NB4 (cell line): Measurements from ENCODE around the gene ENTPD2.

Source experiments
- DNase-seq: peaks from one replicate; pipeline ENCODE4 v3.0.0; 2010; ENCODE audit warnings: low read depth
- H3K4me3 ChIP-seq: one replicate; pipeline ENCODE4 v1.5.1; 2011; ENCODE audit warnings: mild to moderate bottlenecking, low read depth, low read length, moderate library complexity
- MYC ChIP-seq: IDR thresholded peaks from 2 replicates; pipeline ENCODE4 v1.6.1; 2011; ENCODE audit warnings: low read depth, low read length
- POLR2A ChIP-seq: IDR thresholded peaks from 2 replicates; pipeline ENCODE4 v1.6.1; 2011; ENCODE audit warnings: mild to moderate bottlenecking; ENCODE audit not compliant: insufficient read length; ENCODE audit errors: extremely low read depth
- TF ChIP-seq, protein P1 (sequence below): IDR thresholded peaks from one replicate; pipeline ENCODE4 v1.5.1; 2012; ENCODE audit warnings: low read depth, low read length
- TF ChIP-seq, protein P2 (sequence below): IDR thresholded peaks from 2 replicates; pipeline ENCODE4 v1.6.1; 2011; ENCODE audit warnings: low read depth, low read length

Gene ENTPD2

DNA sequence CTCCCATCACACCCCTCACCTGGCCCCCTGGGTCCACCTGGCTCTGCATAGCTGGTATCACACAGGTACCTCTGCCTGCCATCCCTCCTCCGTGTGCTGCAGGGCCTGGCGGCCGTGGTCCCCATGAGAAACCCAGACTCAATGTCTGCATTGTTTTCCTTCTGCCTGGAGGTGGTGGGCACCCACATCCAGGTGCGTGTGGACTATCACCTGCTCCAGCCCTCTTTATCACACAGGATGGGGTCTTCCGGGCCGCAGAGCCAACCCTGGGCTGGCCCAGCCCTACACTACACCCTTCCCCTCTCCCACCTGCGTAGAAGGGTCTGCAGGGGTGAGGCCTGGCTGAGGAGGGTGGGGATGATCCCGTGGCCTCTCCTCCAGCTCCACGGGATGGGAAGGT, 14.9 kb downstream of the ENTPD2 start:
- no peak for DNase-seq
- H3K4me3 ChIP-seq = no peak overlapping the region
- TF ChIP-seq MYC (no peak), POLR2A (no peak)
- TF ChIP-seq, protein P1, sequence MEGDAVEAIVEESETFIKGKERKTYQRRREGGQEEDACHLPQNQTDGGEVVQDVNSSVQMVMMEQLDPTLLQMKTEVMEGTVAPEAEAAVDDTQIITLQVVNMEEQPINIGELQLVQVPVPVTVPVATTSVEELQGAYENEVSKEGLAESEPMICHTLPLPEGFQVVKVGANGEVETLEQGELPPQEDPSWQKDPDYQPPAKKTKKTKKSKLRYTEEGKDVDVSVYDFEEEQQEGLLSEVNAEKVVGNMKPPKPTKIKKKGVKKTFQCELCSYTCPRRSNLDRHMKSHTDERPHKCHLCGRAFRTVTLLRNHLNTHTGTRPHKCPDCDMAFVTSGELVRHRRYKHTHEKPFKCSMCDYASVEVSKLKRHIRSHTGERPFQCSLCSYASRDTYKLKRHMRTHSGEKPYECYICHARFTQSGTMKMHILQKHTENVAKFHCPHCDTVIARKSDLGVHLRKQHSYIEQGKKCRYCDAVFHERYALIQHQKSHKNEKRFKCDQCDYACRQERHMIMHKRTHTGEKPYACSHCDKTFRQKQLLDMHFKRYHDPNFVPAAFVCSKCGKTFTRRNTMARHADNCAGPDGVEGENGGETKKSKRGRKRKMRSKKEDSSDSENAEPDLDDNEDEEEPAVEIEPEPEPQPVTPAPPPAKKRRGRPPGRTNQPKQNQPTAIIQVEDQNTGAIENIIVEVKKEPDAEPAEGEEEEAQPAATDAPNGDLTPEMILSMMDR = no peak
- TF ChIP-seq, protein P2, sequence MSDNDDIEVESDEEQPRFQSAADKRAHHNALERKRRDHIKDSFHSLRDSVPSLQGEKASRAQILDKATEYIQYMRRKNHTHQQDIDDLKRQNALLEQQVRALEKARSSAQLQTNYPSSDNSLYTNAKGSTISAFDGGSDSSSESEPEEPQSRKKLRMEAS = no peak

DNA sequence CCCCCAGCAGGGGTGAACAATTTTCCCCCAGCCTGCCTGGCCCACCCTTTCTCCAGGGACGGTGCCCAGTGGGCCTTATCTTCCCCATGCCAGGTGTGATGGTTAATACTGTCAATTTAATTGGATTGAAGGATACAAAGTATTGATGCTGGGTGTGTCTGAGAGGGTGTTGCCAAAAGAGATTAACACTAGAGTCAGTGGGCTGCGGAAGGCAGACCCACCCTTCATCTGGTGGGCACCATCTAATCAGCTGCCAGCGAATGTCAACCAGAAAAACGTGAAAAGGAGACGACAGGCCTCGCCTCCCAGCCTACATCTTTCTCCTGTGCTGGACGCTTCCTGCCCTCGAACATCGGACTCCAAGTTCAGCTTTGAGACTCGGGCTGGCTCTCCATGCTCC, 16.4 kb downstream of the ENTPD2 start:
- DNase-seq = no peak
- TF ChIP-seq MYC = no peak
- TF ChIP-seq, protein P1 = no peak
- no peak for TF ChIP-seq POLR2A
- TF ChIP-seq, protein P2 = no peak
- no peak overlapping the region for H3K4me3 ChIP-seq

DNA sequence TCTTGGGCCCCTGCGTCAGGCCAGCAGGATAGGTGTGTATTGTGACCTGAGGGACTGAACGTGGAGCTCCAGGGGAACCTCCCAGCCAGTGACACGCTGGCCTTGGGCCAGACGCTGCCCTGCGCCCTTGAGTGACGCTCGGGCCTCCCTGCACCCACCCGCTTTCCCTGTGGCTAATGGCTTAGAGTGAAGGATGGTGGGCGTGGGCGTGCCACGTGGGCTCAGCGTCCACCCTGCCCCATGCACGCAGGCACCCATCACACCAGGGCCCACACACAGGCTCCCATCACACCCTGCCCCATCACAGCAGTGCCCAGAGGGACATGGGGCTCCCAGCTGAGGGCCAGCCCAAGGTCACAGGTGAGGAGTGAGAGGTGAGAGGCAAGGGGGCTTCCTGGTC, 16.8 kb downstream of the ENTPD2 start:
- TF ChIP-seq POLR2A = no peak
- TF ChIP-seq MYC = no peak
- TF ChIP-seq, protein P1 = no peak
- TF ChIP-seq, protein P2 = no peak
- DNase-seq = no peak
- H3K4me3 ChIP-seq = no peak overlapping the region

DNA sequence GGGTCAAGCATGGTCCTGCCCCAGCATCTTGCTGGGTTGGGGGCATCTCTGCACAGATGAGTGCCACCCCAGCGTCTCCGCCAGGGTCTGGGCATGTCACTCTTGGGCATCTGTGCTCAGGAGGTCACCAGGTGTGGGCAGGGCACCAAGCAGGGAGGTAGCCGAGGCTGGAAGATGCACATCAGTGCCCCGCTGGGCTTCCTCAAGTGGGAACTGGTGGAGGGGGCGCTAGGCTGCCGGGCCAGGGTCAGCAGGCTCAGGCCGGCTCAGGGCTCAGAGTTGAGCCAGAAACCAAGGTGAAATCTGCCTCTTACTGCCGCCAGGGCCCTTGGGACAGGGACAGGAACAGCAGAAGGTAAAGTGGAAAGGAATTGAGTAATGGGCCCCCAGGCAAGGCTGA, 17.9 kb downstream of the ENTPD2 start:
- H3K4me3 ChIP-seq = no peak overlapping the region
- no peak for DNase-seq
- TF ChIP-seq, protein P2 = no peak
- TF ChIP-seq POLR2A (no peak), MYC (no peak)
- TF ChIP-seq, protein P1 = no peak

DNA sequence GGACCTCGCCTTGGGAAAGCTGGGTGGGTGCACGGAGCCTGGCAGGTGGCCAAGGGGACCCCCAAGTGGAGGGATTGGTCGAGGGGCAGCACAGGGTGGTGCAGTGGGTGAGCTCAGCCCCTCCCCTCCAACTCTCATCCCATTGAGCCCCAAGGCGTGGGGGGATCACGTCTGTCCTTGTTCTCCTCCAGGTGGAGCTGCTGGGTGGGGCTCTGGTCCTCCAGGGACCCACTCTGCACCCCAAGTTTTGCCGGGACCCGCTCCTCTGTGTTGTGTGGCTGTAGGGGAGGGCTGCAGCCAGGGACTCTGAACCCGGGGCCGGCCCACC, 18.4 kb downstream of the ENTPD2 start:
- no peak; the same call in 1 of the 2 replicates for TF ChIP-seq MYC
- no peak overlapping the region for H3K4me3 ChIP-seq
- no peak for DNase-seq

DNA sequence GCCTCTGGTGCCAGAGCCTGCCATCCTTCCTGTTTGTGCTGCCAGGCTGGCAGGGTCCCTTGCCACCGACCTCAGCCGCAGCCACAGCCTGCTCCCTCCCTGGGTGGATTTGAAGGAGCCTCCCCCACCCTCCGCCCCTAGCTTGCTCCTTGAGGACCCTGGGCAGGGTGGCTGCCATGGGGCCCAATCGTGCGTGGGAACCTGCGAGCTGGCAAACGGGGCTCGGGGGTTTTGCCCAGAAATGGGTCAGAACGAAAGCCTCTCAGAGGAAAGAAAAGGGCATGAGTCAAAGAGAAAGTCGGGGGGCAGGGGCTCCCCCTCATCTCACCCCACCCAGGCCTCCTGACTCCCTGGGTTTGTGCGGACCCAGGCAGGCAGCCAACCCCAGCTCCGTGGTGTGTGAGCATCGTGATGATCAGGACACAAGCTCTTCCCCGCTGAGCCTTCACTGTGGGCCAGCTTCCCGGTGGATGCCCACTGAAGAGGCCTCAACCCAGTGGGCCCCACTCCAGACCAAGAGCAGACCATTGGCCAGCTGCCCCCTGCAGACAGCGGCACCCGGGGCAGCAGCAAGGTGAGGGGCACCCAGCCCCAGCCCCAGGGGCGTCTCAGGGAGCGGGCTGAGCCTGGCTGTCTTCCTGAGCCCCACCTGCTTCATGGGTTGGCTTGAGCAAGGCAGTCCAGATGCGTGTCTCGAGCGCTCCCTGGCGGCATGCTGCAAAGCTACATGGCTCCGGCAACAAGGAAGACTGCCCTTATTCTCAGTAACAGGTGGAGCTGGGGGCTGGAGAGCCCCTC, 19.0 kb downstream of the ENTPD2 start:
- DNase-seq = peak; percentile 94
- peak overlapping the region; percentile 34 for H3K4me3 ChIP-seq
- TF ChIP-seq MYC = peak; percentile 55
- TF ChIP-seq, protein P1 = peak; percentile 91
- TF ChIP-seq POLR2A = no peak
- TF ChIP-seq, protein P2 = peak; percentile 78
